HEK293 (cell line): Measurements from ENCODE around the gene GPRC5D.

ENCODE experiments used
- BCL11A ChIP-seq: fragments of 450-650 bp; formaldehyde crosslinking; IDR thresholded peaks from 2 replicates; pipeline ENCODE4 v1.5.1; 2016; ENCODE audit warnings: low read depth, missing biosample characterization, missing genetic modification characterization
- ELK4 ChIP-seq: IDR thresholded peaks from 2 replicates; pipeline ENCODE4 v1.6.1; 2011; ENCODE audit warnings: mild to moderate bottlenecking, low read depth, low read length, borderline replicate concordance
- KLF16 ChIP-seq: fragments of 450-650 bp; formaldehyde crosslinking; IDR thresholded peaks from 2 replicates; pipeline ENCODE4 v1.5.1; 2017; ENCODE audit warnings: missing biosample characterization, missing genetic modification characterization
- KLF7 ChIP-seq: fragments of 450-650 bp; formaldehyde crosslinking; IDR thresholded peaks from 2 replicates; pipeline ENCODE4 v1.5.1; 2016; ENCODE audit warnings: missing biosample characterization, missing genetic modification characterization, borderline replicate concordance
- PATZ1 ChIP-seq: fragments of 450-650 bp; formaldehyde crosslinking; IDR thresholded peaks from 2 replicates; pipeline ENCODE4 v1.5.1; 2016; ENCODE audit warnings: missing biosample characterization, missing genetic modification characterization
- PRDM2 ChIP-seq: fragments of 450-650 bp; formaldehyde crosslinking; IDR thresholded peaks from 2 replicates; pipeline ENCODE4 v1.5.1; 2016; ENCODE audit warnings: missing biosample characterization, missing genetic modification characterization, borderline replicate concordance
- PRDM6 ChIP-seq: fragments of 450-650 bp; formaldehyde crosslinking; IDR thresholded peaks from 2 replicates; pipeline ENCODE4 v1.5.1; 2017; ENCODE audit warnings: missing biosample characterization, missing genetic modification characterization
- ZBTB17 ChIP-seq: fragments of 450-650 bp; formaldehyde crosslinking; IDR thresholded peaks from 2 replicates; pipeline ENCODE4 v1.5.1; 2016; ENCODE audit warnings: missing biosample characterization, missing genetic modification characterization
- ZBTB26 ChIP-seq: fragments of 450-650 bp; formaldehyde crosslinking; optimal IDR thresholded peaks from 2 replicates; pipeline ENCODE3; 2016; ENCODE audit warnings: missing biosample characterization, mild to moderate bottlenecking, missing genetic modification characterization
- ZFP3 ChIP-seq: fragments of 450-650 bp; formaldehyde crosslinking; IDR thresholded peaks from 2 replicates; pipeline ENCODE4 v1.5.1; 2016; ENCODE audit warnings: low read depth, missing biosample characterization, missing genetic modification characterization
- ZFP41 ChIP-seq: fragments of 450-650 bp; formaldehyde crosslinking; IDR thresholded peaks from 2 replicates; pipeline ENCODE4 v1.5.1; 2016; ENCODE audit warnings: missing biosample characterization, missing genetic modification characterization, borderline replicate concordance
- ZNF140 ChIP-seq: fragments of 450-650 bp; formaldehyde crosslinking; IDR thresholded peaks from 2 replicates; pipeline ENCODE4 v1.5.1; 2016; ENCODE audit warnings: missing biosample characterization, missing genetic modification characterization
- ZNF16 ChIP-seq: fragments of 450-650 bp; formaldehyde crosslinking; IDR thresholded peaks from 2 replicates; pipeline ENCODE4 v1.5.1; 2016; ENCODE audit warnings: low read depth, missing biosample characterization, missing genetic modification characterization
- ZNF18 ChIP-seq: fragments of 450-650 bp; formaldehyde crosslinking; IDR thresholded peaks from 2 replicates; pipeline ENCODE4 v1.5.1; 2016; ENCODE audit warnings: missing biosample characterization, missing genetic modification characterization
- ZNF23 ChIP-seq: fragments of 450-650 bp; formaldehyde crosslinking; IDR thresholded peaks from 2 replicates; pipeline ENCODE4 v1.5.1; 2016; ENCODE audit warnings: missing biosample characterization, missing genetic modification characterization, borderline replicate concordance
- ZNF239 ChIP-seq: fragments of 450-650 bp; formaldehyde crosslinking; IDR thresholded peaks from 2 replicates; pipeline ENCODE4 v1.5.1; 2016; ENCODE audit warnings: missing biosample characterization, missing genetic modification characterization
- ZNF394 ChIP-seq: fragments of 450-650 bp; formaldehyde crosslinking; IDR thresholded peaks from 2 replicates; pipeline ENCODE4 v1.5.1; 2016; ENCODE audit warnings: missing biosample characterization, missing genetic modification characterization, mild to moderate bottlenecking, moderate library complexity, borderline replicate concordance
- ZNF621 ChIP-seq: fragments of 450-650 bp; formaldehyde crosslinking; IDR thresholded peaks from 2 replicates; pipeline ENCODE4 v1.5.1; 2017; ENCODE audit warnings: missing biosample characterization, missing genetic modification characterization
- ZNF639 ChIP-seq: fragments of 450-650 bp; formaldehyde crosslinking; IDR thresholded peaks from 2 replicates; pipeline ENCODE4 v1.5.1; 2016; ENCODE audit warnings: missing biosample characterization, missing genetic modification characterization
- ZNF660 ChIP-seq: fragments of 450-650 bp; IDR thresholded peaks from 2 replicates; pipeline ENCODE4 v1.5.1; 2018; ENCODE audit warnings: missing biosample characterization, mild to moderate bottlenecking, missing genetic modification characterization
- ZNF776 ChIP-seq: fragments of 450-650 bp; formaldehyde crosslinking; IDR thresholded peaks from 2 replicates; pipeline ENCODE4 v1.5.0; 2017; ENCODE audit warnings: missing biosample characterization, missing genetic modification characterization, borderline replicate concordance

Gene GPRC5D

GRCh38 chr12:12999959-13000615 lies 48.1 kb upstream of the GPRC5D start, which contains the start of gene HEBP1 (continued):
- TF ChIP-seq PRDM6 (tag by site-specific recombination): no peak
- no peak for TF ChIP-seq ZNF18
- TF ChIP-seq ZNF394 (tag by site-specific recombination): no peak
- TF ChIP-seq ZNF639 (tag by site-specific recombination): no peak
- TF ChIP-seq ZBTB17 (tag by site-specific recombination): no peak
- no peak for TF ChIP-seq ZNF16 (tag by site-specific recombination)
- TF ChIP-seq KLF16 (tag by site-specific recombination): no peak; the same call in 1 of the 2 replicates
- no peak for TF ChIP-seq ZNF239 (tag by site-specific recombination)
- no peak for TF ChIP-seq BCL11A (tag by site-specific recombination)
- TF ChIP-seq ZFP41 (tag by site-specific recombination): no peak
- TF ChIP-seq ELK4: no peak
- no peak for TF ChIP-seq ZNF23 (tag by site-specific recombination)
- TF ChIP-seq ZBTB26 (tag by site-specific recombination): no peak
- no peak for TF ChIP-seq ZNF776
- peak; percentile 34; the same call in 1 of the 2 replicates for TF ChIP-seq PRDM2
- TF ChIP-seq ZNF621 (tag by site-specific recombination): no peak
- TF ChIP-seq ZFP3 (tag by site-specific recombination): no peak
- peak; percentile 57; the same call in 1 of the 2 replicates for TF ChIP-seq ZNF660 (tag by site-specific recombination)
- TF ChIP-seq PATZ1 (tag by site-specific recombination): peak; percentile 57; the same call in 1 of the 2 replicates
- TF ChIP-seq ZNF140 (tag by site-specific recombination): no peak
- TF ChIP-seq KLF7: no peak
